HG02763 (cell line): ENCODE results near the gene OSBPL3.

Experiments used
- ATAC-seq: cut with Tn5 transposase; IDR thresholded peaks from one replicate; pipeline ENCODE4 v1.9.1; 2021; ENCODE audit warnings: mild to moderate bottlenecking, moderate library complexity; ENCODE audit not compliant: unreplicated experiment

The OSBPL3 gene

GRCh38 chr7:24868741-24869140, 111.2 kb downstream of the OSBPL3 start:
- no peak for ATAC-seq

GRCh38 chr7:24866004-24866615, 113.9 kb downstream of the OSBPL3 start:
- ATAC-seq: no peak

GRCh38 chr7:24864214-24864817, 115.7 kb downstream of the OSBPL3 start:
- no peak for ATAC-seq

- no peak for ATAC-seq
Measured at GRCh38 chr7:24863626-24864025, 116.4 kb downstream of the OSBPL3 start.

GRCh38 chr7:24862461-24862860, 117.5 kb downstream of the OSBPL3 start:
- ATAC-seq: no peak

- no peak for ATAC-seq
Measured at GRCh38 chr7:24861336-24861735, 118.6 kb downstream of the OSBPL3 start.

GRCh38 chr7:24860611-24861010, 119.4 kb downstream of the OSBPL3 start:
- ATAC-seq: no peak

- no peak for ATAC-seq
Measured at GRCh38 chr7:24858108-24858977, 121.6 kb downstream of the OSBPL3 start.

GRCh38 chr7:24857623-24858022, 122.4 kb downstream of the OSBPL3 start:
- no peak for ATAC-seq

GRCh38 chr7:24854866-24855265, 125.1 kb downstream of the OSBPL3 start:
- ATAC-seq: no peak

- ATAC-seq: no peak
Measured at GRCh38 chr7:24851786-24852185, 128.2 kb downstream of the OSBPL3 start.

- ATAC-seq: no peak
Measured at GRCh38 chr7:24848878-24849277, 131.1 kb downstream of the OSBPL3 start.

GRCh38 chr7:24847754-24848153, 132.2 kb downstream of the OSBPL3 start:
- no peak for ATAC-seq

GRCh38 chr7:24843821-24844434, 136.1 kb downstream of the OSBPL3 start:
- no peak for ATAC-seq

GRCh38 chr7:24842449-24843241, 137.3 kb downstream of the OSBPL3 start:
- peak; percentile 39 for ATAC-seq

- ATAC-seq: no peak
Measured at GRCh38 chr7:24842029-24842428, 137.9 kb downstream of the OSBPL3 start.

GRCh38 chr7:24840563-24840962, 139.4 kb downstream of the OSBPL3 start:
- no peak for ATAC-seq

- ATAC-seq: peak; percentile 71
Measured at GRCh38 chr7:24836084-24836483, 143.9 kb downstream of the OSBPL3 start.

- no peak for ATAC-seq
Measured at GRCh38 chr7:24835643-24836042, 144.3 kb downstream of the OSBPL3 start.

- no peak for ATAC-seq
Measured at GRCh38 chr7:24834128-24834798, 145.7 kb downstream of the OSBPL3 start.
